ENCODE data around the gene IFNAR1. TPM values are rescaled to one million over a fixed set of nuclear protein-coding genes. Genes with fewer than 3 reads are reported as not detected.
"Not testable (repeated sequence)": the region's sequence is repeated elsewhere in the genome, so short reads cannot be mapped to it uniquely, and the experiment has no call there.

Gene IFNAR1
- total RNA-seq, 1 experiment from 2014 or later: 20.5 TPM

DNA sequence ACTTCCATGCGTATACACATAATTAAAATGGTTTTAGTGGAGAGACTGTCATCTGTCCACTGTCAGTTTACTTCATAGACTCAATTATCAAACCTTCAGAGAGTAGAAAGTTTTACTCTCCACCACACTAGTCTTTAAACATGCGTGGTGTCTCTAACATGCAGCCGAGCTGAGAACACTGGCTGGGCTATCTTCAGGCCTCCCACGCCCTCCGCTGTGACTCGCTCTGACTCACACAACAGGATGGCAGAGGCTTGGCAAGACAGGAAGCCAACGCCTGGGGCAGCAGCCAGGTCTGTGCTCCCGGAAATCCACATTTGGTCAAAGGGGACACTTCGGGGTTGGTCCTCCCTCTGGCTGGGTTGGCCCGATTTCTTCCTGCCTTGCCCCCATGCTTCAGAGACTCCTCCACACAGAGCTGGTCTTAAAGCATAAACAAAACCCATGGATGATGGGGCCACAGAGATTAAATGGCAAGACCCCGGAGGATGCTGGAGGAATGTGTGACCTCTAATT lies 55.8 kb downstream of the IFNAR1 start (continued):
- TF ChIP-seq, protein P1, sequence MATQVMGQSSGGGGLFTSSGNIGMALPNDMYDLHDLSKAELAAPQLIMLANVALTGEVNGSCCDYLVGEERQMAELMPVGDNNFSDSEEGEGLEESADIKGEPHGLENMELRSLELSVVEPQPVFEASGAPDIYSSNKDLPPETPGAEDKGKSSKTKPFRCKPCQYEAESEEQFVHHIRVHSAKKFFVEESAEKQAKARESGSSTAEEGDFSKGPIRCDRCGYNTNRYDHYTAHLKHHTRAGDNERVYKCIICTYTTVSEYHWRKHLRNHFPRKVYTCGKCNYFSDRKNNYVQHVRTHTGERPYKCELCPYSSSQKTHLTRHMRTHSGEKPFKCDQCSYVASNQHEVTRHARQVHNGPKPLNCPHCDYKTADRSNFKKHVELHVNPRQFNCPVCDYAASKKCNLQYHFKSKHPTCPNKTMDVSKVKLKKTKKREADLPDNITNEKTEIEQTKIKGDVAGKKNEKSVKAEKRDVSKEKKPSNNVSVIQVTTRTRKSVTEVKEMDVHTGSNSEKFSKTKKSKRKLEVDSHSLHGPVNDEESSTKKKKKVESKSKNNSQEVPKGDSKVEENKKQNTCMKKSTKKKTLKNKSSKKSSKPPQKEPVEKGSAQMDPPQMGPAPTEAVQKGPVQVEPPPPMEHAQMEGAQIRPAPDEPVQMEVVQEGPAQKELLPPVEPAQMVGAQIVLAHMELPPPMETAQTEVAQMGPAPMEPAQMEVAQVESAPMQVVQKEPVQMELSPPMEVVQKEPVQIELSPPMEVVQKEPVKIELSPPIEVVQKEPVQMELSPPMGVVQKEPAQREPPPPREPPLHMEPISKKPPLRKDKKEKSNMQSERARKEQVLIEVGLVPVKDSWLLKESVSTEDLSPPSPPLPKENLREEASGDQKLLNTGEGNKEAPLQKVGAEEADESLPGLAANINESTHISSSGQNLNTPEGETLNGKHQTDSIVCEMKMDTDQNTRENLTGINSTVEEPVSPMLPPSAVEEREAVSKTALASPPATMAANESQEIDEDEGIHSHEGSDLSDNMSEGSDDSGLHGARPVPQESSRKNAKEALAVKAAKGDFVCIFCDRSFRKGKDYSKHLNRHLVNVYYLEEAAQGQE (IDR thresholded peaks at IDR 0.05; ENCODE audit: low read depth): no peak
- TF ChIP-seq POLR2AphosphoS5 (IDR thresholded peaks at IDR 0.05; ENCODE audit: low read depth, low read length) (peak; percentile 69), SRF (IDR thresholded peaks at IDR 0.05; ENCODE audit: low read depth) (no peak)

DNA sequence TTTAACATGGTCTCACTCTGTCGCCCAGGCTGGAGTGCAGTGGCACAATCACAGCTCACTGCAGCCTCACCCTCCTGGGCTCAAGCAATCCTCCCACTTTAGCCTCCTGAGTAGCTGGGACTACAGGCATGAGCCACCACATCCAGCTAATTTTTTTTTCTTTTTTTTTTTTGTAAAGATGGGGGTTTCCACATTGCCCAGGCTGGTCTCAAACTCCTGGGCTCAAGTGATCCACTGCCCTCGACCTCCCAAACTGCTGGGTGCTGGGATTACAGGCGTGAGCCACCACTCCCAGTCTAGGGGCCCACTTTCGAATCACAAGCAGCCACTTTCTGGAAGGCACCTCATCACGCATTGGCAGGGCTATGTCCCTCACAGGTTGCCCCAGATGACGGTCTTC lies 56.6 kb downstream of the IFNAR1 start:
- H3K9me3 ChIP-seq (ENCODE audit: control insufficient read depth in 1 of 2, insufficient read depth in 1 of 2, low read depth in 1 of 2, low read length in 2 of 2); H3K4me3 ChIP-seq (replicated peaks in 1 of 2; ENCODE audit: low read depth in 1 of 2, low read length in 2 of 2); H3K79me2 ChIP-seq (ENCODE audit: insufficient read depth, low read length); H3K36me3 ChIP-seq (ENCODE audit: control insufficient read depth in 1 of 2, insufficient read depth in 2 of 2, low read length in 2 of 2); H2AFZ ChIP-seq (ENCODE audit: low read depth, low read length, poor library complexity, severe bottlenecking); H3K27me3 ChIP-seq (ENCODE audit: insufficient read depth, low read length); H4K20me1 ChIP-seq (ENCODE audit: insufficient read depth); H3K9ac ChIP-seq (ENCODE audit: low read length); H3K27ac ChIP-seq (ENCODE audit: low read depth, low read length); DNase-seq (ENCODE audit: low read depth, low spot score); intact Hi-C loops (cut with micrococcal nuclease); H3K9me2 ChIP-seq (ENCODE audit: insufficient read depth); BruUV-seq (replicated peaks); ATAC-seq: not testable (repeated sequence)
- ChIA-PET CTCF (interaction anchor here (1.0 to 1.7 kb wide), 3 partner anchors 20 to 181 kb away, joined by 3 to 4 read pairs (median 4); no protein-coding TSS in a partner anchor), POLR2A (interaction anchor here (0.6 to 1.8 kb wide), 2 partner anchors 20 to 23 kb away, joined by 4 to 5 read pairs; no protein-coding TSS in a partner anchor), RAD21 (ENCODE audit: low non-redundant PET in 1 of 2, low total read pairs in 2 of 2, uncharacterized antibody in 2 of 2, unreplicated experiment in 2 of 2) (interaction anchor here in 1 of 2 experiments (1.2 kb wide), 1 partner anchor 182 kb away, joined by 3 read pairs; no protein-coding TSS in a partner anchor)
- Histone ChIP-seq H3K4me1 (ENCODE audit: control insufficient read depth in 1 of 2, insufficient read depth in 2 of 2, low read length in 2 of 2) (peaks cover 45 to 59% of the 10 kb centered on the region in 2 experiments), H3K4me2 (ENCODE audit: low read length) (peak overlapping the region; percentile 70; the same call in 1 of the 2 replicates)
